ENCODE results near the gene ITGB4.

- TF ChIP-seq, protein P1, sequence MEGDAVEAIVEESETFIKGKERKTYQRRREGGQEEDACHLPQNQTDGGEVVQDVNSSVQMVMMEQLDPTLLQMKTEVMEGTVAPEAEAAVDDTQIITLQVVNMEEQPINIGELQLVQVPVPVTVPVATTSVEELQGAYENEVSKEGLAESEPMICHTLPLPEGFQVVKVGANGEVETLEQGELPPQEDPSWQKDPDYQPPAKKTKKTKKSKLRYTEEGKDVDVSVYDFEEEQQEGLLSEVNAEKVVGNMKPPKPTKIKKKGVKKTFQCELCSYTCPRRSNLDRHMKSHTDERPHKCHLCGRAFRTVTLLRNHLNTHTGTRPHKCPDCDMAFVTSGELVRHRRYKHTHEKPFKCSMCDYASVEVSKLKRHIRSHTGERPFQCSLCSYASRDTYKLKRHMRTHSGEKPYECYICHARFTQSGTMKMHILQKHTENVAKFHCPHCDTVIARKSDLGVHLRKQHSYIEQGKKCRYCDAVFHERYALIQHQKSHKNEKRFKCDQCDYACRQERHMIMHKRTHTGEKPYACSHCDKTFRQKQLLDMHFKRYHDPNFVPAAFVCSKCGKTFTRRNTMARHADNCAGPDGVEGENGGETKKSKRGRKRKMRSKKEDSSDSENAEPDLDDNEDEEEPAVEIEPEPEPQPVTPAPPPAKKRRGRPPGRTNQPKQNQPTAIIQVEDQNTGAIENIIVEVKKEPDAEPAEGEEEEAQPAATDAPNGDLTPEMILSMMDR (IDR thresholded peaks at IDR 0.05), result no peak
- TF ChIP-seq POLR2A (IDR thresholded peaks at IDR 0.05), result no peak
These were observed 18.5 kb downstream of the ITGB4 start for GRCh38 chr17:75739801-75740200.
